Activated CD8-positive, alpha-beta memory T cell treated with anti-CD3 and anti-CD28 coated beads, Interleukin-2, amount 50 U/mL, for 4 hours (primary cell): ENCODE measurements around the gene SLC25A6.
"Not testable (repeated sequence)": the region's sequence is repeated elsewhere in the genome, so short reads cannot be mapped to it uniquely, and the experiment has no call there.

ENCODE experiments used
- DNase-seq: peaks from one replicate; pipeline ENCODE4 v3.0.0-alpha.2; 2020

SLC25A6 gene

GRCh38 chrX:1351981-1352714 is 39.8 kb downstream of the SLC25A6 start:
- no peak for DNase-seq

- DNase-seq, result not testable (repeated sequence)
These were observed 42.3 kb downstream of the SLC25A6 start for GRCh38 chrX:1349606-1350005.

GRCh38 chrX:1341545-1342184 is 50.2 kb downstream of the SLC25A6 start:
- DNase-seq, result no peak

GRCh38 chrX:1336948-1337779 is 54.7 kb downstream of the SLC25A6 start:
- no peak for DNase-seq

GRCh38 chrX:1336331-1336943 is 55.5 kb downstream of the SLC25A6 start, which contains the start of gene IL3RA:
Gene IL3RA (plus strand): TSS chrX:1336785. CDS start chrX:1341766, 4,981 bp downstream.
- no peak for DNase-seq
